HG03108 (cell line): Measurements from ENCODE around the gene FBLN5.
"Not testable (repeated sequence)": the region's sequence is repeated elsewhere in the genome, so short reads cannot be mapped to it uniquely, and the experiment has no call there.

ENCODE experiments used
- ATAC-seq: cut with Tn5 transposase; IDR thresholded peaks from one replicate; pipeline ENCODE4 v1.9.1; 2021; ENCODE audit warnings: moderate library complexity; ENCODE audit not compliant: unreplicated experiment

The FBLN5 gene

DNA sequence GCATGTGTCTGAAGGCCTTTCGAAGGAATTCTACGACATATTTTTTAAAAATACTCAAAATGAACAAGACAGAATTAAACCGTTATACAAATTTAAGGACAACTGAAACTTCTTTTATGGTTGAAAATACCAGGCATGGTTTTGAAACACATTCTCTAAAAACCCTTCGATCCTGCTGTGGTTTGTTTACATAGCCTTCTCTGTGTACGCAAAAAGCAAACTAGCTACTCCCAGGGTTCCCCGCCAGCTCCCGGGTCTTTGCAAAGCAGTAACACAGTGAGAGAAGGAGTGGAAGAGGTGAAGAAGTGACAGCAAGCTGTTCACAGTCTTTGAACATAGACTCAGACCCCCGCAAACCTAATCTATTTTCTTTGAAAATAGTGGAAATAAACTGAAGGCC is 77.9 kb downstream of the FBLN5 start:
- no peak for ATAC-seq

DNA sequence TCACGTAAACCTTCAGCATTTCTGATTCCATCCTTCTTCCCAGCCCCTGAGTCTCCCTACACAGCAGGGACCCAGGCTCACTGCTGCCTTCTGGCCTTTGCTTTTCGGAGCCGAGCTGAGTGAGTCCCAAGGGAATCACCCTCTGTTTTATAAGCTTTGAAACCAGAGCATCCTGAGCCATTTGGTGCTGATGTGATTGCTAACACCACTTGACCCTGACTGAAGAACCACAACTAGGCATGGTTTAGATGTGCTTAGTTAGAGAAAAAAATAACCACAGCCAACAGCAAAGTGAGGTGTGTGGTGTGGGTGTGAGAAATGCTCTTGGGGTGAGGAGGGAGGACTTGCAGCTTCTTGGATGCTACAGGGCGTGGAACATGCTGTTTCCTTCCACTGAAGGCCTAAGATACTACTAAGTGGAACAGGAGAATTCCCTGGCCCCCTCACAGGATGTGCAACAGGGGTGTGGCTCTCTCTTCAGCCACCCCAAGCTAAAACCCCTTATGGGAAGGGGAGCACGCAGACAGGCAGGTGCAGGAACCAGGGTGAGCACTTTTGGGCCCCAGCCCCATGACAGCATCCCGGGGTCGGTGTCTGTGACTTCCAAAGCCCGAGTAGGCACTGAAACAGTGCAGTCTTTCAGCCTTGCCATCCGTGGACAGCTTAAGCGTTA is 80.0 kb downstream of the FBLN5 start, which contains the start of gene TC2N:
TSS of gene TC2N (minus strand) at position 221 of the 673 bp plus-strand sequence. CDS start 53,767 bp downstream, outside the sequence.
- ATAC-seq, result no peak

DNA sequence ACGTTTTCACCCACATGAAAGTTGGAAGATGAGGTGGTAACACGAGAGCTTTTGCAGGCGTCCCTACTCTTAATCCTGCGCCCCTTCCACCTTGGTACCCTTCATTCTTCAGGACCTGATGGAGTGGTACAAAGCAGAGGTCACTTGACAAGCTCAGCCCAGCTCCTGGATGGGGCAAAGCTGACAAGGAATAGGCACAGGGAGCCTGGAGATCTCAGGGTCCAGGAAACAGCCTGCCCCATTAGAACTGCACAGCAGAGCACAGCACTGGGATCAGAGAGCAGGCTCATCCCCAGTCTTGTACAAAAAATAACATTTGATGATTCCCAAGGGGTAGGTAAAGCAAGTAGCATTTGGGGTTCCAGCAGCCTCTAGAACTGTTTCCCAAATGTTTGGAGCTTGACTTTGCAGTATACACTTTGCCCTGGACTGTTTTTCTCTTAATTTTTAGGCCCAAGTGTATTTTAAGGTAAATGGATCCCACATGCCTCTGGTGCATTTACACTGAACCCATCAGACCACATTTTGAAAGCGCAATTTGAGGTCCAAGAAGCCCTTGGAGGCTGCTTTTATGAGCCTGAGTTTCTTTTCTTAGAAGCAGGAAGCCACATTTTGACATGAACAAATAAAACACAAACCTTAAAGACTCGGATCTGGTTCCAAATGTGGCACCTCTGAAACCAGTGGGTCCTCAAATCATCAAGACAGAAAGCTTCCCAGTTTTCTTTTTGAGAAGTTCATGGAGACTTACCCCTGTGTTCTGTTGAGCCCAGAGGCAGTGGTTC is 80.8 kb downstream of the FBLN5 start:
- no peak for ATAC-seq

DNA sequence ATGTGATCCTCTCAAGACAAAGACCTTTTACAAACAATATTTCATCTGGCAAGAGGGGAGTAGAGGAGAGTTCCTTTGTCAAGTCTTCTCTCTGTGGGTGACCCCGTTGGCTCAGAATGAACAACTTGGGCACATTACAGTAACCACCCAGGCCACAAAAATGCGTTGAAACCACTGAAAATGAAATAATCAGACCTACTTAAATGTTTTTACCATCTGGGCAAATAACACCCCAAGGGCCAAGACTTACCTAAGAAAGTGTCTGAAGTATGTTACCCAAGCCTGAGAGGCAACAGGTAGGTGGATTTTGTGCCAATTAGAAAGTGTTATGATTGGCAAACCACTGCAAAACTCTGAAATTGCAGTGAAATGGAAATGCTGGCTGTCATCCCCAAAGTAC is 81.4 kb downstream of the FBLN5 start:
- ATAC-seq, result no peak

DNA sequence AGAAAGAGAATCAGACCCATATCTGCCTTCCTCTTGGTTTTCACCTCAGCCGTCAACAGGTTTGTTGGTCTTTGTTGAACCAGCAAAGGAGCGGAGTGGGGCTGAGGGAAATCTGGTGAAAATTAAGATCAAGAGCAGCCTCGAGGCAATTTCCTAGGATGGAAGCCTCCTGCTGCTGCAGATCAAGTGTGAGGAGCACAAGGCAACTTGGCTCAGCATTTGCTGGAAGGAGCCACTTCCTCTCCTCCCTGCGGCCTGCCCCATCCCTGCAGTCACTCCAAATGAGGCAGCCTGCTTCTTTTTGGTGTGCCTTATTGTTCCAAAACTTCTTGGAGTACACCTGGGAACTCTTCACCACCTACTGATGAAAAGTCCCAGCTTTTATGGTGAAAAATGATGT is 85.1 kb downstream of the FBLN5 start:
- no peak for ATAC-seq

DNA sequence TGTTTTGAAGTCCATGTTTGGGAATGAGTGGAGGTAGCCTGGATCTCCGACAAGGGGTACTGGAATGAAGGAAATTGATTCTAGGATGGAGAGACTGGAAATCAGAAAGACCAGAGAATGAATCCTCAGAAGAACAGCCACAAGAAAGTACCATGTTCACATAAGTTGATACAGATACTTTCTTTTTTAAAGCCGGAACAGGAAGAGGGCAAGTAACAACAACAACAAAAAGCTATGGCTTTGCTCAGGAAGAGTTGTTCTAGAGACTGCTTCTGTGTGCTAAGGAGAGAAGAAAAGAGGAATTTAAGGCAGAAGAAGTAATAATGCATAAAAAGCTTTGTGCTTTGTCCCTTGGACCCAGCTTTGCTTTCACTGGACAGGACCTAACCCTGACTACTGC is 86.4 kb downstream of the FBLN5 start:
- ATAC-seq, result no peak

DNA sequence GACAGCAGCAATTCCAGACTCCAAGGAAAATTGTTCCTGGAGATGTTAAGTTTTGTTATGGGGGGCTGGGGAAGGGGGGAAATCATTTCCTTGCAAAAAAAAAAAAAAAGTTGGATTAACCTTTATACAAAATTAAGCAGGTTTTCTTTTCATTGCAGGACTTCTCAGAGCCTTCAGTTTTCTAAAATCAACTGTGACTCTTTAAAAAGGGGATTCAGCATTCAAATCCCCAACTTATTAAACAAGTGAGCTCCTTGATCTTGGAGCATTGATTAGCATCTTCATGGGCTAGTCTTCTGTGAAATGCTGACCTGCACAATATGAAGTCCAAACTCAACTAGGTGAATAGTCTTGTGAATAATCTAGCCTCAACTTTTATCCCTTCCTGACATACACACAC is 87.3 kb downstream of the FBLN5 start:
- ATAC-seq, result no peak

DNA sequence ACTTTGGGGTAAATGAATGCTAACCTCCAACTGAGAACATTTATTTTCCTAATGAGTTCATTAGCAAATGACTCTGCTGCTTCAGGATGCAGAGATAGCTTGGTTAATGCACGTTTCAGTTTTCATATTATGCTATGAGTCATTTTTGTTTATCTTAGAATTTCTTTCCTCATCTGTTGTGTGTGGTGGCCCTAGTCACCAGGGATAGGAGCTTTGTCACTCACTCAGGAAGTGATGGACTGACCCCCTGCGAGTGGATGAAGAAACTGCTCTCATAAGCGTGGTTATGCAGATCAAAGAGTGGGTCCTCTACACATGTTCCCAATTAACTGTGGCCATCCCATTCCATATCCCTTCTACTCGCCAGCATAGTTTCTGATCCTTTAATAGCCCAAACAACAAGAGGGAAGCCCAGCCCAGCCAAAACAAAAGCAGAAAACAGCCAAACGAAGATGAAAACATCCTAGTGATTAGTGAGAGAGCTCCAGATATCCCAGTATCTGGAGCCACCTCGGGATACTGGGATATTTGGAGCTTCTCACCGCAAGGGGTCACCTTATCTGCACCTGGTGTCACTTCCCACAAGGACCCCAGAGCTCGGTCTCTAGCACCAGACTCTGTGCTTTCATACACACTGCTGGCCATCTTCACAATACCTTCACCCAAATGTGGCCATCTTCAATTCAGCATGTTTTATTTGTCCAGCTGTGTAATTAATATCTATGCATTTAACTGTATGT is 88.8 kb downstream of the FBLN5 start:
- peak; percentile 79 for ATAC-seq

DNA sequence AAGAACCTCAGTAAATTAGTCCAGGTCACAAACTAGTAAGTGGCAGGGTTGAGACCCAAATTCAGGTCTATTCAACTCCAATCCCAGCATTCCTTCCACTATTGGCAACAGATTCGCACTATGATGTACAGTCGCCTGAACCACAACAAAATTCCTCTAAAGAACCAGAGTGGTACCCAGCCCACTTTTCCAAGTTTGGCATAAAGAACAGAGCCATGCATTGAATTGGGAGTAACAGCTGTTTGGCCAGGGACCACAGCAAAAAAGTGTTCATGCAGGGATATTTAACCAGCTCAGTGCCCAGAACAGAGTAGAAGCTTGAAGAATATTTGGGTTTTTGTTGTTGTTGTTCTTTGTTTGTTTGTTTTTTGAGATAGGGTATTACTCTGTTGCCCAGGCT is 89.9 kb downstream of the FBLN5 start:
- ATAC-seq, result no peak

DNA sequence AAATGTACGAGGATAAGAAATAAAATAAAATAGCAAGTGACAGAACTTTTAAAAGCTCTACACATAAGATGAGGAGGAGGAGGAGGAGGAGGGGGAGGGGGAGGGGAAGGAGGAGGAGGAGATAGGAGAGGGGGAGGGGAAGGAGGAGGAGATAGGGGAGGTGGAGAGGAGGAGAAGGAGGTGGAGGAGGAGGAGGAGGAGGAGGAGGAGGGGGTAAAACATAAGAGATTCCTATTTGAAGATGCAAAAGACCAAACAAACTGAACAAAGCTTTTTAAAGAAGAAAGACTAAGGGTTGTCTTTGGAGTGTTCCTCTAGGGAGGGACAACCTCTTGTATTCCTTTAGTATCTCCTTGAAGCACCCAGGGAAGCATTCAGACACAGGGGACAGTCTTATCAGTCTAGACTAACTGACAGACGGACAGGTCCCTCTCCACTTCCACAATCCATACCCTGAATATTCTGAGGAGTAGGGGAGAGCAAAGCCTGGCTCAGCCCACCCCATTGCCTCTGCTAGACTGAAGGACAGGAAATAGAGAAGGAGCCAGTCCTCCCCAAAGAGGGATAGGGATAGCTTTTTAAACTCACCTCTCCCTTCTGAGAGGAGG is 93.1 kb downstream of the FBLN5 start:
- ATAC-seq, result no peak

DNA sequence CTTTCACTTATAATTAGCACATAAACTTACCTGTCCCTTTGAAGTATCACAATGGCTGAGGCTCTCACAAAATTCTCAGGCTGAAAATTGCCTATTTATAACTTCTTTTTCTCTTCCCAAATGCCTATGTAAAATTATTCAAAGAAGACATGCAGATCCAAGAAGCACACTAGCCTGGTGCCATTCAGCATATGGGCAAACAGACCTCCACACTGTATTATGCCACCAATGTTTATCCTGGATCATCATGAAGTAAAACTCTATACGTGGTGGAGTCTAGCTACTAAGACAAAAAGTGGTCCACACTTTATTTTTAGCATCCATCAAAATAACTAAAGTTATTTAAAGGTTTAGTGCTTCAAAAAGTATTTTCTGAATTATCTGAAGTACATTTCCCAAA is 95.9 kb downstream of the FBLN5 start:
- no peak for ATAC-seq

DNA sequence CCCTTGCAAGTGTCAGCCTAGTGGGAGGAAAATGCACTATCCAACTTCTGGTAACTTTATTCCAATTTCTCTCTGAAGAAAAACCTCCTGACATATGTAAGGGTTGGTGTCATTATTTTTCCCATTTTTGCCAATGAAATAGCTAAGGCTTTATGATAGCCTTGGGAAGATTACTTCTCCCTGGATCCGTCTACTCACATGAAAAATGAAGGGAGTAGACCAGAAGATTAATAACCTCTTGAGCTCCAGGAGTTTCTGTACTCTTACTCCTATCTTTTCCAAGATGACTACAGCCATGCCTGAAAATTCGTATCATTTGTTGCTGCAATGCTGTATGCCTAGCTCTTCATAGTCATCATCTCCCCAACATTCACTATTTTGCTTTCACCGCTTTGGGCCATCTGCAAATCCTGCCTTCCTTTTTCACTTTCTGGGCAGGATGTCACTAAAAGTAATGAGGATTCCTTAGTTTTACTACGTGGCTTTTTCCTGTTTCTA is 98.9 kb downstream of the FBLN5 start:
- no peak for ATAC-seq

DNA sequence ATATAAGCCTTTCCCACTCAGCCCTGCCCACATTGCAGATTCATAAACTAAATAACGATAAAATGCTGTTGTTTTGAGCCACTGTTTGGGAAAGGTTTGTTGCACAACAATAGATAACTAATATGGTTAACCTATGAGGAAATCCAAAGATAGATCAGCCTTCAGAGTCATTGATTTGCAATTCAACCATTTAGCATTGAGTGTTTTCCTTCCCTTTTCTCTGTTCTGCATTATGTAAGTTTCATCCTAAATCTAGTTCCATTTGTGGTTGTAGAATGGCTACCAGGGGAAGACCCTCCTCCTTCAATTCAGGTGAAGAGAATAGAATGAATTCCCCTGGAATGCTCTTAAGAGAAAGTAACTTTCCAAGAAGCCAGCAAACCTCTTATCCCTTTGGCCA is 99.8 kb downstream of the FBLN5 start:
- ATAC-seq, result no peak

DNA sequence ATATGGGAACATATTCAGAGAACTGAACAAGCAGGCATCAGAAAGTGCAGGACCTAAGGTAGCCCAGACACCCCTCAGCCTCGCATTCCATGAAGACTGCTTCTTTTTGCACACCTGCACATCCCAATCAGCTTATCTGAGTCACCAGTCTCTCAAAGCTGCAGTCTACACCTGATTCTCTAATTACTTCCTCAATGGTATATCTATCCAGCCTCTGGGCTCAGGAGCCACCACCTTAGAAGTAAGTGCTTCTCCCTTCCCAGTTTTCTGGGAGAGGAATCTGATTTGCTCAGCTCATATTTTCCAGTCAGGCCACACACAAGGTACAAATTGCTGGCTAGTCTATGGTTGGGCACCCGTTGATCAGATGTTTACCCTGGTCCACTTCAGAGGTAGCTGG is 101.8 kb downstream of the FBLN5 start:
- no peak for ATAC-seq

DNA sequence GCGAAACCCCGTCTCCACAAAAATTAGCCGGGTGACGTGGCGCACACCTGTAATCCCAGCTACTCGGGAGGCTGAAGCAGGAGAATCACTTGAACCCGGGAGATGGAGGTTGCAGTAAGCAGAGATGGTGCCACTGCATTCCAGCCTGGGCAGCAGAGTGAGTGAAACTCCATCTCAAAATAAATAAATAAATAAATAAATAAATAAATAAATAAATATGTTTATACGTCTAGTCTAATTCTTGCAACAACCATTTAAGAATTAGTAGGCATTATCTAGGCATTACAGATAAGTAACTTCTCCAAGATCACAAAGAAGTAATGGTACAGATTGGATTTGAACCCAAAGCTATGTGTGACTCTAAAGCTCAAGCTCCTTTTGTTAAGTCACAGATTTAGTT is 102.4 kb downstream of the FBLN5 start:
- not testable (repeated sequence) for ATAC-seq

DNA sequence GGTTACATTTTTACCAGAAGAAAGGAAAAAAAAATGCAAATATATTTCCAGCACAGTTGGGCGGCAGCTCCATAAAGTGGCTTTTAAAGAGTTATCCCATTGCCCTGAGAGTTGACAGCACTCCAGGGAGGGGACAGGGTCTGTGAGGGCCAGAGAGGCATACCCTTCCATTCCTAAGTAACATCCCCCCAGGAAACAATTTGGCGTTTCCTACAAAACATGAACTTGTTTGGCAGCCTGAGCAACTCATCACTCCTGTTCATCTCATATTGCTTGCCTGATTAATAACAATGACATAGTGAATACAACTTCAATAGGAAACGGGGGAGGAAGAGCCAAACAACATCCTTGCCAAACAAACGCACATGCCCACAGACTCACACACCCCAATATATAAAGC is 103.5 kb downstream of the FBLN5 start:
- ATAC-seq, result no peak

DNA sequence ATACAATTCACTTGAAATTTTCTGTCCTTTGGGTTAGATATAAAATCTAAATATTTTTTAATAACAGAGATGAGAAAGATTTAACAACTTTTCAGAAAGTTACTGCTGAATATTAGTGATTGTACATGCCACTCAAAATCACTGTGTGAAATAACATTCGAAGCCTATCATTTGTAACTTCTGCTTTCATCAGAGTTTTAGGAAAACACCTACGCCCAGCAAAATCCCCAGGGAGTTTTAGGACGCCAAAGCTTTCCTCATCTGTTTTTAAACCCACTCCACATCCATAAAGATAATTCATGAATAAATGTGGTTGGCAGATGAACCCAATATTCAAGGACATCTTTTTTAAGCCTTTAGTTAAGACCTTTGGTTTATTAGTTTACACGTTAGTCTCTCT is 104.1 kb downstream of the FBLN5 start:
- ATAC-seq, result no peak

DNA sequence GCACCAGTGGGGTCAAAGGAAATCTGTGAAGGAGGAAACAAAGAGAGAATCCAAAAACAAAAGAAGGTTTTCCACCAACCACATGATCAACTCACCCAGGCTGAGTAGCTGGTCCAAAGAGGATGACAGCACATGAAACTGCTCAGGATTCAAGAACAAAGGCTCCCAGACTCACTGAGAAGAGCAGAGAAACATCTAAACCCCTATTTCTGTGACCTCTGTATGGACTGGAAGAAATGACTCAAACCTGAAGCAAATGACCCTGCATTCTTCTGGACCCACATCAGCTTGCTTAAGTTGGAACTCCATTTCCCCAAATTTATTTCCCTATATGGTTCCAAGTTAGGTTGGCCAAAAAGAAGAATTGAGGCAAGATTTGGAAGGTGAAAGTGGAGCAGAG is 106.4 kb downstream of the FBLN5 start:
- no peak for ATAC-seq

DNA sequence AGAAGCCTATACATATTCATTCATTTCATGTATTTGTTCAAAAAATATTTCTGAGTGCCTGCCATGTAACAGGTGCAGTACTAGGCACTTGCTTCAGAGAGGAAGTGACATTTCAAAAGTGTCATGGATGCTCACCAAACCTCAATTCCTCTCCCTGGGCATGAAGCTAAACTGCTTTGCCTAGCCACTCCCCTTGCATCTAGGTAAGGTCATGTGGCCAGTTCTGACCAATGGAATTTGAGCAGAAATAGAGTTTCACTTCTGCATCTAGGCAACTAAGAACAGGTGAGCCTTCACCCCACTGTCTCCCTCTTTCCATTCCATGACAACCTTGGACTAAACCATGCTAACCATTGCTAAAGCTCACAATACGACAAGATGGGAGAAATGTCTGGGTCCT is 107.7 kb downstream of the FBLN5 start:
- no peak for ATAC-seq

DNA sequence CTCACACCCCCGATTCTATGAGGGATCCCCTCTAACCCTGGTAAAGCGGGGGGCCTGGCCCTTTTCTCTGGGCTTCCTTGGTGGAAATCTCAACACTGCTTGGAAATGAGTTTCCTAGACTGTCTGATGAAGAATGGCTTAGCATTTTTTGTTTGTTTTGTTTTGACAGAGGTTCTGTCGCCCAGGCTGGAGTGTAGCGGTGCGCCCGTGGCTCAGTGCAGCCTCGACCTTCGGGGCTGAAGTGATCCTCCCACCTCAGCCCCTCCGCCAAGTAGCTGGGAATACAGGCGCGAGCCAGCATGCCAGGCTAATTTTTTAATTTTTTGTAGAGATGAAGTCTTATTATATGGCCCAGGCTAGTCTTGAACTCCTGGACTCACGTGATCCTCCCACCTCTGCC is 110.4 kb downstream of the FBLN5 start:
- no peak for ATAC-seq
